ENCODE measurements around the gene MED26.

Gene MED26

GRCh38 chr19:16540948-16541347 lies 87.1 kb downstream of the MED26 start:
- H3K36me3 ChIP-seq (replicated peaks in 1 of 2; ENCODE audit: control insufficient read depth in 2 of 2, insufficient read depth in 2 of 2, low read length in 2 of 2): peaks cover 18 to 56% of the 10 kb centered on the region in 2 donors
- no peak overlapping the region for H3K14ac ChIP-seq (ENCODE audit: low read length)
- WGBS, 2 donors (ENCODE audit: extremely low coverage in 2 of 2, insufficient read length in 2 of 2, insufficient replicate concordance in 1 of 2): no CpG with 5 or more reads among the region's 12 CpGs
- no peak overlapping the region for H4K91ac ChIP-seq (ENCODE audit: low read depth, low read length, poor library complexity)
- peaks cover 25% of the 10 kb centered on the region for H3K79me1 ChIP-seq (ENCODE audit: low read depth, low read length)
- H3K27ac ChIP-seq (replicated peaks; ENCODE audit: low read length): no peak overlapping the region
- no peak overlapping the region for H2AFZ ChIP-seq (ENCODE audit: low read length)
- no peak overlapping the region for H4K8ac ChIP-seq (ENCODE audit: low read depth, low read length)
- H3K23ac ChIP-seq (ENCODE audit: low read depth, low read length, poor library complexity): no peak overlapping the region
- no peak for DNase-seq (ENCODE audit: low spot score)
- H2BK5ac ChIP-seq (ENCODE audit: low read length): no peak overlapping the region
- H2BK12ac ChIP-seq (ENCODE audit: low read length): no peak overlapping the region
- no peak overlapping the region for H2BK120ac ChIP-seq (ENCODE audit: low read depth, low read length)
- H2AK5ac ChIP-seq (ENCODE audit: low read depth, low read length): no peak overlapping the region
- H3K4me3 ChIP-seq (ENCODE audit: low read length in 2 of 2): peak overlapping the region in 1 of 2 donors; percentile 84
- H3K4me1 ChIP-seq (ENCODE audit: control insufficient read depth in 2 of 2, insufficient read depth in 1 of 2, low read depth in 1 of 2, low read length in 2 of 2): peaks cover 2% of the 10 kb centered on the region in 2 donors
- peaks cover 0 to 3% of the 10 kb centered on the region in 2 donors for H3K9me3 ChIP-seq (replicated peaks in 1 of 2; ENCODE audit: control insufficient read depth in 2 of 2, insufficient read depth in 1 of 2, low read depth in 1 of 2, low read length in 2 of 2)
- no peak overlapping the region for H3K4ac ChIP-seq (ENCODE audit: low read length)
- no peaks in the 10 kb centered on the region for H3K27me3 ChIP-seq (ENCODE audit: control insufficient read depth in 3 of 3, insufficient read depth in 3 of 3, low read depth in 1 of 3, low read length in 3 of 3)
- H2BK15ac ChIP-seq (ENCODE audit: low read length): no peak overlapping the region
- H3K18ac ChIP-seq (ENCODE audit: low read length): no peak overlapping the region
- peak overlapping the region; percentile 62 for H3K4me2 ChIP-seq (ENCODE audit: insufficient read depth, low read length, poor library complexity, severe bottlenecking)
- no peak overlapping the region for H3K9ac ChIP-seq (ENCODE audit: low read depth, low read length, poor library complexity)

- Histone ChIP-seq H4K91ac (ENCODE audit: low read depth, low read length, poor library complexity) (no peak overlapping the region), H4K8ac (ENCODE audit: low read depth, low read length) (no peak overlapping the region), H3K36me3 (replicated peaks in 1 of 2; ENCODE audit: control insufficient read depth in 2 of 2, insufficient read depth in 2 of 2, low read length in 2 of 2) (peaks cover 44 to 88% of the 10 kb centered on the region in 2 donors), H2AK5ac (ENCODE audit: low read depth, low read length) (no peak overlapping the region), H3K27me3 (ENCODE audit: control insufficient read depth in 3 of 3, insufficient read depth in 3 of 3, low read depth in 1 of 3, low read length in 3 of 3) (no peaks in the 10 kb centered on the region), H3K18ac (ENCODE audit: low read length) (no peak overlapping the region), H2BK15ac (ENCODE audit: low read length) (no peak overlapping the region), H2BK120ac (ENCODE audit: low read depth, low read length) (no peak overlapping the region), H3K4me3 (ENCODE audit: low read length in 2 of 2) (no peak overlapping the region), H2BK5ac (ENCODE audit: low read length) (no peak overlapping the region), H3K27ac (replicated peaks; ENCODE audit: low read length) (no peak overlapping the region), H3K4me2 (ENCODE audit: insufficient read depth, low read length, poor library complexity, severe bottlenecking) (no peak overlapping the region), H3K9ac (ENCODE audit: low read depth, low read length, poor library complexity) (peak overlapping the region; percentile 37), H3K79me1 (ENCODE audit: low read depth, low read length) (peaks cover 29% of the 10 kb centered on the region), H3K9me3 (replicated peaks in 1 of 2; ENCODE audit: control insufficient read depth in 2 of 2, insufficient read depth in 1 of 2, low read depth in 1 of 2, low read length in 2 of 2) (peaks cover 0 to 2% of the 10 kb centered on the region in 2 donors), H2BK12ac (ENCODE audit: low read length) (no peak overlapping the region), H3K4me1 (ENCODE audit: control insufficient read depth in 2 of 2, insufficient read depth in 1 of 2, low read depth in 1 of 2, low read length in 2 of 2) (peaks cover 0 to 2% of the 10 kb centered on the region in 2 donors), H2AFZ (ENCODE audit: low read length) (no peak overlapping the region), H3K4ac (ENCODE audit: low read length) (no peak overlapping the region), H3K23ac (ENCODE audit: low read depth, low read length, poor library complexity) (peak overlapping the region; percentile 61), H3K14ac (ENCODE audit: low read length) (no peak overlapping the region)
- DNase-seq (ENCODE audit: low spot score): no peak
- no CpG with 5 or more reads among the region's 13 CpGs for WGBS, 2 donors (ENCODE audit: extremely low coverage in 2 of 2, insufficient read length in 2 of 2, insufficient replicate concordance in 1 of 2)
These were observed 90.9 kb downstream of the MED26 start for GRCh38 chr19:16537111-16537510.

GRCh38 chr19:16536130-16536529 lies 91.9 kb downstream of the MED26 start:
- Histone ChIP-seq H3K79me1 (ENCODE audit: low read depth, low read length) (peaks cover 29% of the 10 kb centered on the region), H3K36me3 (replicated peaks in 1 of 2; ENCODE audit: control insufficient read depth in 2 of 2, insufficient read depth in 2 of 2, low read length in 2 of 2) (peaks cover 53 to 95% of the 10 kb centered on the region in 2 donors)
- WGBS, 2 donors (ENCODE audit: extremely low coverage in 2 of 2, insufficient read length in 2 of 2, insufficient replicate concordance in 1 of 2): no CpG with 5 or more reads among the region's 9 CpGs

GRCh38 chr19:16535381-16535780 lies 92.6 kb downstream of the MED26 start:
- Histone ChIP-seq H3K27me3 (ENCODE audit: control insufficient read depth in 3 of 3, insufficient read depth in 3 of 3, low read depth in 1 of 3, low read length in 3 of 3) (no peaks in the 10 kb centered on the region), H3K4ac (ENCODE audit: low read length) (no peak overlapping the region), H3K23ac (ENCODE audit: low read depth, low read length, poor library complexity) (no peak overlapping the region), H2BK120ac (ENCODE audit: low read depth, low read length) (no peak overlapping the region), H2AK5ac (ENCODE audit: low read depth, low read length) (no peak overlapping the region), H3K79me1 (ENCODE audit: low read depth, low read length) (peaks cover 25% of the 10 kb centered on the region), H2AFZ (ENCODE audit: low read length) (no peak overlapping the region), H3K4me1 (ENCODE audit: control insufficient read depth in 2 of 2, insufficient read depth in 1 of 2, low read depth in 1 of 2, low read length in 2 of 2) (no peaks in the 10 kb centered on the region), H3K36me3 (replicated peaks in 1 of 2; ENCODE audit: control insufficient read depth in 2 of 2, insufficient read depth in 2 of 2, low read length in 2 of 2) (peaks cover 60 to 96% of the 10 kb centered on the region in 2 donors), H2BK12ac (ENCODE audit: low read length) (no peak overlapping the region), H3K18ac (ENCODE audit: low read length) (no peak overlapping the region), H2BK15ac (ENCODE audit: low read length) (no peak overlapping the region), H3K4me2 (ENCODE audit: insufficient read depth, low read length, poor library complexity, severe bottlenecking) (no peak overlapping the region), H3K9ac (ENCODE audit: low read depth, low read length, poor library complexity) (no peak overlapping the region), H4K91ac (ENCODE audit: low read depth, low read length, poor library complexity) (no peak overlapping the region), H4K8ac (ENCODE audit: low read depth, low read length) (no peak overlapping the region), H3K27ac (replicated peaks; ENCODE audit: low read length) (no peak overlapping the region), H3K14ac (ENCODE audit: low read length) (no peak overlapping the region), H3K4me3 (ENCODE audit: low read length in 2 of 2) (no peak overlapping the region), H3K9me3 (replicated peaks in 1 of 2; ENCODE audit: control insufficient read depth in 2 of 2, insufficient read depth in 1 of 2, low read depth in 1 of 2, low read length in 2 of 2) (peaks cover 0 to 2% of the 10 kb centered on the region in 2 donors), H2BK5ac (ENCODE audit: low read length) (no peak overlapping the region)
- WGBS, 2 donors (ENCODE audit: extremely low coverage in 2 of 2, insufficient read length in 2 of 2, insufficient replicate concordance in 1 of 2): no CpG with 5 or more reads among the region's 18 CpGs
- DNase-seq (ENCODE audit: low spot score): no peak

More at GRCh38 chr19:16536130-16536529, 91.9 kb downstream of the MED26 start:
- peak overlapping the region; percentile 43 for H3K23ac ChIP-seq (ENCODE audit: low read depth, low read length, poor library complexity)
- no peak overlapping the region for H3K18ac ChIP-seq (ENCODE audit: low read length)
- no peak overlapping the region for H2BK120ac ChIP-seq (ENCODE audit: low read depth, low read length)
- DNase-seq (ENCODE audit: low spot score): no peak
- H2BK5ac ChIP-seq (ENCODE audit: low read length): no peak overlapping the region
- H2AK5ac ChIP-seq (ENCODE audit: low read depth, low read length): no peak overlapping the region
- H4K91ac ChIP-seq (ENCODE audit: low read depth, low read length, poor library complexity): no peak overlapping the region
- no peak overlapping the region for H2AFZ ChIP-seq (ENCODE audit: low read length)
- peak overlapping the region; percentile 55 for H3K9ac ChIP-seq (ENCODE audit: low read depth, low read length, poor library complexity)
- no peak overlapping the region for H3K14ac ChIP-seq (ENCODE audit: low read length)
- H3K4me2 ChIP-seq (ENCODE audit: insufficient read depth, low read length, poor library complexity, severe bottlenecking): no peak overlapping the region
- no peak overlapping the region for H2BK15ac ChIP-seq (ENCODE audit: low read length)
- H3K4me1 ChIP-seq (ENCODE audit: control insufficient read depth in 2 of 2, insufficient read depth in 1 of 2, low read depth in 1 of 2, low read length in 2 of 2): no peaks in the 10 kb centered on the region
- H3K27ac ChIP-seq (replicated peaks; ENCODE audit: low read length): no peak overlapping the region
- no peaks in the 10 kb centered on the region for H3K27me3 ChIP-seq (ENCODE audit: control insufficient read depth in 3 of 3, insufficient read depth in 3 of 3, low read depth in 1 of 3, low read length in 3 of 3)
- peaks cover 0 to 2% of the 10 kb centered on the region in 2 donors for H3K9me3 ChIP-seq (replicated peaks in 1 of 2; ENCODE audit: control insufficient read depth in 2 of 2, insufficient read depth in 1 of 2, low read depth in 1 of 2, low read length in 2 of 2)
- H3K4me3 ChIP-seq (ENCODE audit: low read length in 2 of 2): no peak overlapping the region
- H2BK12ac ChIP-seq (ENCODE audit: low read length): no peak overlapping the region
- no peak overlapping the region for H4K8ac ChIP-seq (ENCODE audit: low read depth, low read length)
- H3K4ac ChIP-seq (ENCODE audit: low read length): no peak overlapping the region

Data from neuronal stem cell (in vitro differentiated cells).